ENCODE results near the gene ANKFY1.

DNA sequence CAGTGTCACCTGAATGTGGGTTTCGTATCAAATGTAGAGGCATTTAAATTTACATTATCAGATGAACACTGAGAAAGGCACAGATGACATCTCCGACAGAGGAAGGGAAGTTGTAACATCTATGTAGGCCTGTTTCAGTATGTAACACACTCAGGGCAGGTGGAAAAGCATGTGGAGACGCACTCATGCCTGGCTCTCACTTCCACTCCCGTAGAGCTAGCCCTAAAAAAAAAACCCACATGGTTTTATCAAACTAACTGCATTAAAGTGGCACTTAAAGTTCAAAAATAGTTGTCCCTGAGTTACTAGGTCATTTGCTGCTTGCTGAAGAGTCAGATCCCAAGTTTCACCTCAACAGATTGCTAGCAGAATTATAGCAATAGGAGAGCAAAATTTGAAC, 6.1 kb upstream of the ANKFY1 start:
- TF ChIP-seq, protein P1, sequence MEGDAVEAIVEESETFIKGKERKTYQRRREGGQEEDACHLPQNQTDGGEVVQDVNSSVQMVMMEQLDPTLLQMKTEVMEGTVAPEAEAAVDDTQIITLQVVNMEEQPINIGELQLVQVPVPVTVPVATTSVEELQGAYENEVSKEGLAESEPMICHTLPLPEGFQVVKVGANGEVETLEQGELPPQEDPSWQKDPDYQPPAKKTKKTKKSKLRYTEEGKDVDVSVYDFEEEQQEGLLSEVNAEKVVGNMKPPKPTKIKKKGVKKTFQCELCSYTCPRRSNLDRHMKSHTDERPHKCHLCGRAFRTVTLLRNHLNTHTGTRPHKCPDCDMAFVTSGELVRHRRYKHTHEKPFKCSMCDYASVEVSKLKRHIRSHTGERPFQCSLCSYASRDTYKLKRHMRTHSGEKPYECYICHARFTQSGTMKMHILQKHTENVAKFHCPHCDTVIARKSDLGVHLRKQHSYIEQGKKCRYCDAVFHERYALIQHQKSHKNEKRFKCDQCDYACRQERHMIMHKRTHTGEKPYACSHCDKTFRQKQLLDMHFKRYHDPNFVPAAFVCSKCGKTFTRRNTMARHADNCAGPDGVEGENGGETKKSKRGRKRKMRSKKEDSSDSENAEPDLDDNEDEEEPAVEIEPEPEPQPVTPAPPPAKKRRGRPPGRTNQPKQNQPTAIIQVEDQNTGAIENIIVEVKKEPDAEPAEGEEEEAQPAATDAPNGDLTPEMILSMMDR (IDR thresholded peaks at IDR 0.05; ENCODE audit: borderline replicate concordance, extremely low read depth, low read length, poor library complexity, severe bottlenecking) = no peak
- TF ChIP-seq EZH2 (IDR thresholded peaks at IDR 0.05; ENCODE audit: borderline replicate concordance, low read depth, low read length, severe bottlenecking) = no peak
